Renal cortical epithelial cell (primary cell): ENCODE results near the gene HTR6. TPM values are rescaled to one million over a fixed set of nuclear protein-coding genes. Genes with fewer than 3 reads are reported as not detected.
"Not testable (repeated sequence)": the region's sequence is repeated elsewhere in the genome, so short reads cannot be mapped to it uniquely, and the experiment has no call there.

Experiments
- DNase-seq: peaks from one replicate; pipeline ENCODE4 v3.0.0-alpha.2; 2011; ENCODE audit warnings: low read depth
- total RNA-seq: library from RNA; depleted of rRNA; stranded (reverse); fragments of >200 nt; gene quantifications from 2 replicates; pipeline ENCODE4 v1.2.3, GENCODE V29; 2014

Gene HTR6
- total RNA-seq, 1 donor from 2014 or later, result not detected

- DNase-seq, result not testable (repeated sequence)
Observed at GRCh38 chr1:19639228-19639627, 25.4 kb upstream of the HTR6 start.

GRCh38 chr1:19639999-19640362 lies 24.7 kb upstream of the HTR6 start:
- DNase-seq, result peak; percentile 78

- DNase-seq, result peak; percentile 89
Observed at GRCh38 chr1:19640363-19641316, 24.0 kb upstream of the HTR6 start.

GRCh38 chr1:19643121-19643520 lies 21.6 kb upstream of the HTR6 start:
- DNase-seq, result peak; percentile 55

GRCh38 chr1:19643602-19644394 lies 20.9 kb upstream of the HTR6 start, which contains the start of gene NBL1:
TSS of gene NBL1 (plus strand) at chr1:19644311. CDS start at chr1:19655031, 10,720 bp downstream.
- no peak for DNase-seq

- no peak for DNase-seq
Observed at GRCh38 chr1:19644395-19644680, 20.3 kb upstream of the HTR6 start.

- DNase-seq, result no peak
Observed at GRCh38 chr1:19644681-19645410, 19.8 kb upstream of the HTR6 start.

- DNase-seq, result no peak
Observed at GRCh38 chr1:19645411-19646251, 19.0 kb upstream of the HTR6 start.

GRCh38 chr1:19646377-19647319 lies 18.0 kb upstream of the HTR6 start:
- no peak for DNase-seq

- no peak for DNase-seq
Observed at GRCh38 chr1:19647643-19648042, 17.0 kb upstream of the HTR6 start.

- DNase-seq, result no peak
Observed at GRCh38 chr1:19648239-19648638, 16.4 kb upstream of the HTR6 start.

- DNase-seq, result peak; percentile 19
Observed at GRCh38 chr1:19648689-19649088, 16.0 kb upstream of the HTR6 start.

GRCh38 chr1:19650416-19651140 lies 14.1 kb upstream of the HTR6 start:
- DNase-seq, result no peak

GRCh38 chr1:19651141-19651737 lies 13.4 kb upstream of the HTR6 start:
- peak; percentile 10 for DNase-seq

GRCh38 chr1:19654386-19654785 lies 10.3 kb upstream of the HTR6 start:
- DNase-seq, result peak; percentile 43

- no peak for DNase-seq
Observed at GRCh38 chr1:19654886-19655717, 9.6 kb upstream of the HTR6 start.

- no peak for DNase-seq
Observed at GRCh38 chr1:19655718-19656080, 9.0 kb upstream of the HTR6 start.

- DNase-seq, result no peak
Observed at GRCh38 chr1:19656134-19656779, 8.4 kb upstream of the HTR6 start.
